ENCODE data around the gene VPS4B. TPM values are rescaled to one million over a fixed set of nuclear protein-coding genes. Genes with fewer than 3 reads are reported as not detected.
A peak's percentile ranks its signal among the peaks of the same experiment; 100 is the strongest.

Gene VPS4B
- 91.5 and 93.9 TPM in 2 replicates for total RNA-seq
- total RNA-seq (2013), result 69.5 TPM
- polyA plus RNA-seq, result 14.5 and 26.4 TPM in 2 replicates
- polyA minus RNA-seq, result 26.7 and 30.5 TPM in 2 replicates

DNA sequence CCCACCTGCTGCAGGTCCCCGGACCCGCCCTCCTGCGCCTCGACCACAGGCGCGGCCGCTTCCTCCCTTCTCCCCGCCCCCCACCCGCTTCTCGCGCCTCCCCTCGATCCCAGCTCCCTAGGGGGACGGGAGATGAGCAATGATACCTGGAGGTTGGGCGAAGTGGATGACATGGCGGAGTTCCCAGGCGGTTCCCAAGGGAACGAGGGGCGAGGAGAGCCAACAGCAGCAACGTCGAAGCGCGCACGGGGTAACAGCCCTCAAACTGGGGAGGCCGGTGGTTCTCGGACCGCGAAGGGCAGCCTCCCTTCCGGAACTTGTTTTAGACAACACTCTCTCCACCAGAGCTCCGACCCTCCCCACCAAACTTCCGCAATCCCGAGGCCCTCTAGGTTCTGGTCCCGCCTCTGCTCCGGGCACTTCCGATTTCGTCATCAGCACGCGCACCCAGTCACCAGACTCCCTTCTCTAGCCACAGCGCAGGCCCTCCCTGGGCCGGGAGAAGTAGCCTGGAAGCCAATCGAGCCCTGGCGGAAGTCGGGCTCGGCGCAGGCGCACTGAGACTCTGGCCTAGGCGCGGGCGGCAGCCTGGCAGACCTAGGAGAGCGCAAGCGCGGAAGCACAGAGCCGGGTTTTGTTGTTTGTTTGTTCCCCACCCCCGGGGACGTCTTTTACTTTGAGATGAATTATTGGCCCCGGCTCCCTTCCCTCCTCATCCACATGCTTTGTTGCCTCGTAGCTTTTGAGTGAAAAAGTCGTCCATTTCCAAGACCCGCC lies at the start of gene VPS4B:
VPS4B (minus strand) TSS at position 390 of the 777 bp plus-strand sequence; CDS start at position 173, 217 bp downstream.
- Mint-ChIP-seq H3K4me3 (peak within 1 kb of the TSS; percentile 99), H3K9me3 (ENCODE audit: insufficient read depth) (no peaks in the 10 kb centered on the region), H3K27me3 (peaks cover 9% of the 10 kb centered on the region), H3K4me1 (peaks cover 35% of the 10 kb centered on the region), H3K27ac (peak within 1 kb of the TSS; percentile 96)
- intact Hi-C loops (cut with micrococcal nuclease), result loop anchor here (1.0 to 5.0 kb wide), 7 partner anchors 17 to 548 kb away; partner anchors contain the start of genes KDSR and SERPINB8
- ChIA-PET POLR2A (interaction anchor here (0.8 to 1.5 kb wide), 6 partner anchors 55 to 1235 kb away, joined by 3 to 11 read pairs (median 3); partner anchors contain the start of genes KDSR, PHLPP1, PIGN and RELCH), CTCF (interaction anchor here (0.7 to 3.8 kb wide), 5 partner anchors 10 to 405 kb away, joined by 3 to 24 read pairs (median 3); no protein-coding TSS in a partner anchor)
- peak within 1 kb of the TSS; percentile 98 for H2AFZ ChIP-seq (ENCODE audit: insufficient read depth, low read depth, low read length, poor library complexity, severe bottlenecking)
- peaks cover 0 to 6% of the 10 kb centered on the region in 2 experiments for H3K36me3 ChIP-seq (replicated peaks in 1 of 2; ENCODE audit: control extremely low read depth in 1 of 2, control insufficient read depth in 1 of 2, extremely low read depth in 1 of 2, insufficient read depth in 2 of 2, low read length in 1 of 2)
- peak within 1 kb of the TSS; percentile 73 to 99 (median 82) for H3K4me3 ChIP-seq (ENCODE audit: control extremely low read depth in 1 of 5, extremely low read depth in 1 of 5, insufficient read depth in 1 of 5, low read depth in 2 of 5, low read length in 4 of 5)
- H3K79me2 ChIP-seq (ENCODE audit: control insufficient read depth, insufficient read depth, low read length), result peaks cover 62% of the 10 kb centered on the region
- under 1% methylated on average over 48 of the region's 58 CpGs for WGBS (ENCODE audit: insufficient coverage)
- H3K9me3 ChIP-seq (ENCODE audit: control extremely low read depth in 1 of 3, control insufficient read depth in 2 of 3, insufficient read depth in 1 of 3, low read length in 2 of 3), result no peaks in the 10 kb centered on the region
- peaks cover 23% of the 10 kb centered on the region for H4K20me1 ChIP-seq (ENCODE audit: control insufficient read depth, insufficient read depth, low read length, poor library complexity, severe bottlenecking)
- H3K27ac ChIP-seq (ENCODE audit: low read length in 2 of 2), result peak within 1 kb of the TSS; percentile 93 to 99
- peaks cover 18 to 21% of the 10 kb centered on the region in 2 donors for H3K4me1 ChIP-seq (ENCODE audit: control insufficient read depth in 2 of 2, insufficient read depth in 2 of 2, low read length in 2 of 2)
- H3K4me2 ChIP-seq (replicated peaks; ENCODE audit: low read depth, low read length, poor library complexity, severe bottlenecking), result peak within 1 kb of the TSS; percentile 92
- no peak for TF ChIP-seq EZH2 (IDR thresholded peaks at IDR 0.05; ENCODE audit: borderline replicate concordance, insufficient read depth, low read depth, low read length, poor library complexity, severe bottlenecking)
- TF ChIP-seq, protein P1, sequence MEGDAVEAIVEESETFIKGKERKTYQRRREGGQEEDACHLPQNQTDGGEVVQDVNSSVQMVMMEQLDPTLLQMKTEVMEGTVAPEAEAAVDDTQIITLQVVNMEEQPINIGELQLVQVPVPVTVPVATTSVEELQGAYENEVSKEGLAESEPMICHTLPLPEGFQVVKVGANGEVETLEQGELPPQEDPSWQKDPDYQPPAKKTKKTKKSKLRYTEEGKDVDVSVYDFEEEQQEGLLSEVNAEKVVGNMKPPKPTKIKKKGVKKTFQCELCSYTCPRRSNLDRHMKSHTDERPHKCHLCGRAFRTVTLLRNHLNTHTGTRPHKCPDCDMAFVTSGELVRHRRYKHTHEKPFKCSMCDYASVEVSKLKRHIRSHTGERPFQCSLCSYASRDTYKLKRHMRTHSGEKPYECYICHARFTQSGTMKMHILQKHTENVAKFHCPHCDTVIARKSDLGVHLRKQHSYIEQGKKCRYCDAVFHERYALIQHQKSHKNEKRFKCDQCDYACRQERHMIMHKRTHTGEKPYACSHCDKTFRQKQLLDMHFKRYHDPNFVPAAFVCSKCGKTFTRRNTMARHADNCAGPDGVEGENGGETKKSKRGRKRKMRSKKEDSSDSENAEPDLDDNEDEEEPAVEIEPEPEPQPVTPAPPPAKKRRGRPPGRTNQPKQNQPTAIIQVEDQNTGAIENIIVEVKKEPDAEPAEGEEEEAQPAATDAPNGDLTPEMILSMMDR (IDR thresholded peaks at IDR 0.05), result peak; percentile 0
- H3K9ac ChIP-seq (ENCODE audit: low read length), result peak within 1 kb of the TSS; percentile 100
- peak; percentile 96 for ATAC-seq (ENCODE audit: low read depth)
- no peaks in the 10 kb centered on the region for H3K27me3 ChIP-seq (replicated peaks in 1 of 4; ENCODE audit: control extremely low read depth in 1 of 4, control insufficient read depth in 3 of 4, insufficient read depth in 4 of 4, low read length in 3 of 4)
- peak; percentile 100 for DNase-seq

DNA sequence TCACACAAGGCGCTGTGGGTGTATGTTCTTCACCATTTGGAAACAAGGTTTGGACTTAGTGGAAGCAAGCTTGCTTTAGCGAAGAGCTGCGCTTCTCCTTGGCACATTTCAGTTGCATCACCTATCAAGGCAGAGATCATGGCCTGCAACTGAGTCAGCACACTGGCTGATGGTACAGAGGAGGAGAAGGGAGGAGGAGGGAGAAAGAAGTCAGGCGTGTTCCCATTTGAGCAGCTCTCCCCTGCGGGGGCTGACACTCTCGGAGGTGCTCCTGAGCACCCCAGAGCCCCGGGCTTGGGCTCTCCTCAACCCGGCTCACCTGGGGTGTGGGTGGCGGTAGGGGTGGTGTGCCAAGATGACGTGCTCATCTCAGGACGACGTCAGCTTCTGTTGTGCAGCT lies 48.5 kb upstream of the VPS4B start:
- Mint-ChIP-seq H3K27me3 (peaks cover 12% of the 10 kb centered on the region), H3K27ac (no peak overlapping the region), H3K9me3 (ENCODE audit: insufficient read depth) (no peaks in the 10 kb centered on the region), H3K4me1 (no peaks in the 10 kb centered on the region), H3K4me3 (no peak overlapping the region)
- Histone ChIP-seq H3K36me3 (replicated peaks in 1 of 2; ENCODE audit: control extremely low read depth in 1 of 2, control insufficient read depth in 1 of 2, extremely low read depth in 1 of 2, insufficient read depth in 2 of 2, low read length in 1 of 2) (no peaks in the 10 kb centered on the region), H4K20me1 (ENCODE audit: control insufficient read depth, insufficient read depth, low read length, poor library complexity, severe bottlenecking) (no peaks in the 10 kb centered on the region), H3K4me3 (ENCODE audit: control extremely low read depth in 1 of 5, extremely low read depth in 1 of 5, insufficient read depth in 1 of 5, low read depth in 2 of 5, low read length in 4 of 5) (no peak overlapping the region), H3K9ac (ENCODE audit: low read length) (no peak overlapping the region), H3K4me2 (replicated peaks; ENCODE audit: low read depth, low read length, poor library complexity, severe bottlenecking) (no peak overlapping the region), H3K4me1 (ENCODE audit: control insufficient read depth in 2 of 2, insufficient read depth in 2 of 2, low read length in 2 of 2) (no peaks in the 10 kb centered on the region), H3K79me2 (ENCODE audit: control insufficient read depth, insufficient read depth, low read length) (no peaks in the 10 kb centered on the region), H3K27me3 (replicated peaks in 1 of 4; ENCODE audit: control extremely low read depth in 1 of 4, control insufficient read depth in 3 of 4, insufficient read depth in 4 of 4, low read length in 3 of 4) (no peaks in the 10 kb centered on the region), H3K27ac (ENCODE audit: low read length in 2 of 2) (no peak overlapping the region), H2AFZ (ENCODE audit: insufficient read depth, low read depth, low read length, poor library complexity, severe bottlenecking) (no peak overlapping the region), H3K9me3 (ENCODE audit: control extremely low read depth in 1 of 3, control insufficient read depth in 2 of 3, insufficient read depth in 1 of 3, low read length in 2 of 3) (no peaks in the 10 kb centered on the region)
- TF ChIP-seq EZH2 (IDR thresholded peaks at IDR 0.05; ENCODE audit: borderline replicate concordance, insufficient read depth, low read depth, low read length, poor library complexity, severe bottlenecking), result no peak
- TF ChIP-seq, protein P1 (IDR thresholded peaks at IDR 0.05), result no peak
- CTCF ChIA-PET, result no interaction called here
- POLR2A ChIA-PET, result no interaction called here
- 82% methylated on average over 7 of the region's 12 CpGs for WGBS (ENCODE audit: insufficient coverage)
- intact Hi-C loops (cut with micrococcal nuclease), result no loop called here
- no peak for DNase-seq
- no peak for ATAC-seq (ENCODE audit: low read depth)
